ENCODE measurements around the gene ACAT1.
"Not testable (repeated sequence)": the region's sequence is repeated elsewhere in the genome, so short reads cannot be mapped to it uniquely, and the experiment has no call there.

The ACAT1 gene

GRCh38 chr11:108137212-108137611 is 15.8 kb downstream of the ACAT1 start:
- peak; percentile 43 for FAIRE-seq
- no peak for DNase-seq (ENCODE audit: insufficient read length, low spot score)
- TF ChIP-seq POLR2AphosphoS5 (IDR thresholded peaks at IDR 0.05; ENCODE audit: low read depth, low read length) (no peak), SPI1 (IDR thresholded peaks at IDR 0.05; ENCODE audit: low read depth, low read length) (no peak), PAX5 (IDR thresholded peaks at IDR 0.05; ENCODE audit: insufficient read depth, low read length, severe bottlenecking) (no peak), POU2F2 (IDR thresholded peaks at IDR 0.05; ENCODE audit: low read depth, low read length) (no peak), POLR2A (IDR thresholded peaks at IDR 0.05; ENCODE audit: low read depth, low read length) (no peak), TAF1 (IDR thresholded peaks at IDR 0.05; ENCODE audit: low read depth, low read length) (no peak)

- peak; percentile 31 for FAIRE-seq
- TF ChIP-seq TAF1 (IDR thresholded peaks at IDR 0.05; ENCODE audit: low read depth, low read length) (no peak), POLR2AphosphoS5 (IDR thresholded peaks at IDR 0.05; ENCODE audit: low read depth, low read length) (no peak), PAX5 (IDR thresholded peaks at IDR 0.05; ENCODE audit: insufficient read depth, low read length, severe bottlenecking) (no peak), POU2F2 (IDR thresholded peaks at IDR 0.05; ENCODE audit: low read depth, low read length) (no peak), SPI1 (IDR thresholded peaks at IDR 0.05; ENCODE audit: low read depth, low read length) (no peak), POLR2A (IDR thresholded peaks at IDR 0.05; ENCODE audit: low read depth, low read length) (no peak)
- DNase-seq (ENCODE audit: insufficient read length, low spot score), result no peak
Observed at GRCh38 chr11:108142304-108142703, 20.9 kb downstream of the ACAT1 start.

- TF ChIP-seq POU2F2 (IDR thresholded peaks at IDR 0.05; ENCODE audit: low read depth, low read length), result no peak
- no peak for TF ChIP-seq POLR2A (IDR thresholded peaks at IDR 0.05; ENCODE audit: low read depth, low read length)
- no peak for TF ChIP-seq TAF1 (IDR thresholded peaks at IDR 0.05; ENCODE audit: low read depth, low read length)
- TF ChIP-seq PAX5 (IDR thresholded peaks at IDR 0.05; ENCODE audit: insufficient read depth, low read length, severe bottlenecking), result no peak
- no peak for TF ChIP-seq SPI1 (IDR thresholded peaks at IDR 0.05; ENCODE audit: low read depth, low read length)
- no peak for TF ChIP-seq POLR2AphosphoS5 (IDR thresholded peaks at IDR 0.05; ENCODE audit: low read depth, low read length)
- no peak for FAIRE-seq
Observed at GRCh38 chr11:108144615-108145014, 23.2 kb downstream of the ACAT1 start.

GRCh38 chr11:108147150-108147549 is 25.8 kb downstream of the ACAT1 start:
- FAIRE-seq (no peak), DNase-seq (ENCODE audit: insufficient read length, low spot score) (no peak)
- TF ChIP-seq PAX5 (IDR thresholded peaks at IDR 0.05; ENCODE audit: insufficient read depth, low read length, severe bottlenecking) (no peak), POU2F2 (IDR thresholded peaks at IDR 0.05; ENCODE audit: low read depth, low read length) (no peak), SPI1 (IDR thresholded peaks at IDR 0.05; ENCODE audit: low read depth, low read length) (no peak), POLR2AphosphoS5 (IDR thresholded peaks at IDR 0.05; ENCODE audit: low read depth, low read length) (no peak), POLR2A (IDR thresholded peaks at IDR 0.05; ENCODE audit: low read depth, low read length) (no peak), TAF1 (IDR thresholded peaks at IDR 0.05; ENCODE audit: low read depth, low read length) (no peak)

More at GRCh38 chr11:108144615-108145014, 23.2 kb downstream of the ACAT1 start:
- no peak for DNase-seq (ENCODE audit: insufficient read length, low spot score)

- no peak for DNase-seq (ENCODE audit: insufficient read length, low spot score)
- no peak for TF ChIP-seq TAF1 (IDR thresholded peaks at IDR 0.05; ENCODE audit: low read depth, low read length)
- TF ChIP-seq POLR2AphosphoS5 (IDR thresholded peaks at IDR 0.05; ENCODE audit: low read depth, low read length), result no peak
- no peak for TF ChIP-seq SPI1 (IDR thresholded peaks at IDR 0.05; ENCODE audit: low read depth, low read length)
- no peak for TF ChIP-seq POU2F2 (IDR thresholded peaks at IDR 0.05; ENCODE audit: low read depth, low read length)
- no peak for TF ChIP-seq PAX5 (IDR thresholded peaks at IDR 0.05; ENCODE audit: insufficient read depth, low read length, severe bottlenecking)
- TF ChIP-seq POLR2A (IDR thresholded peaks at IDR 0.05; ENCODE audit: low read depth, low read length), result no peak
- no peak for FAIRE-seq
Observed at GRCh38 chr11:108148556-108148955, 27.2 kb downstream of the ACAT1 start.

- DNase-seq (ENCODE audit: insufficient read length, low spot score), result no peak
- TF ChIP-seq PAX5 (IDR thresholded peaks at IDR 0.05; ENCODE audit: insufficient read depth, low read length, severe bottlenecking), result no peak
- no peak for TF ChIP-seq SPI1 (IDR thresholded peaks at IDR 0.05; ENCODE audit: low read depth, low read length)
- no peak for TF ChIP-seq POLR2AphosphoS5 (IDR thresholded peaks at IDR 0.05; ENCODE audit: low read depth, low read length)
- no peak for TF ChIP-seq POLR2A (IDR thresholded peaks at IDR 0.05; ENCODE audit: low read depth, low read length)
- TF ChIP-seq TAF1 (IDR thresholded peaks at IDR 0.05; ENCODE audit: low read depth, low read length), result no peak
- no peak for TF ChIP-seq POU2F2 (IDR thresholded peaks at IDR 0.05; ENCODE audit: low read depth, low read length)
- FAIRE-seq, result no peak
Observed at GRCh38 chr11:108154591-108154990, 33.2 kb downstream of the ACAT1 start.

GRCh38 chr11:108160970-108161566 is 39.7 kb downstream of the ACAT1 start:
- peak; percentile 33 for DNase-seq (ENCODE audit: insufficient read length, low spot score)
- TF ChIP-seq SPI1 (IDR thresholded peaks at IDR 0.05; ENCODE audit: low read depth, low read length) (peak; percentile 98), POLR2A (IDR thresholded peaks at IDR 0.05; ENCODE audit: low read depth, low read length) (no peak), TAF1 (IDR thresholded peaks at IDR 0.05; ENCODE audit: low read depth, low read length) (no peak)
- peak; percentile 93 for FAIRE-seq

GRCh38 chr11:108162878-108163277 is 41.5 kb downstream of the ACAT1 start:
- not testable (repeated sequence) for FAIRE-seq; DNase-seq (ENCODE audit: insufficient read length, low spot score)

- FAIRE-seq (no peak), DNase-seq (ENCODE audit: insufficient read length, low spot score) (no peak)
- TF ChIP-seq SPI1 (IDR thresholded peaks at IDR 0.05; ENCODE audit: low read depth, low read length), result no peak
Observed at GRCh38 chr11:108167624-108168023, 46.3 kb downstream of the ACAT1 start.

GRCh38 chr11:108170184-108170583 is 48.8 kb downstream of the ACAT1 start:
- TF ChIP-seq TAF1 (IDR thresholded peaks at IDR 0.05; ENCODE audit: low read depth, low read length), result no peak
- no peak for TF ChIP-seq PAX5 (IDR thresholded peaks at IDR 0.05; ENCODE audit: insufficient read depth, low read length, severe bottlenecking)
- no peak for TF ChIP-seq POLR2AphosphoS5 (IDR thresholded peaks at IDR 0.05; ENCODE audit: low read depth, low read length)
- no peak for TF ChIP-seq SPI1 (IDR thresholded peaks at IDR 0.05; ENCODE audit: low read depth, low read length)
- TF ChIP-seq POU2F2 (IDR thresholded peaks at IDR 0.05; ENCODE audit: low read depth, low read length), result no peak
- TF ChIP-seq POLR2A (IDR thresholded peaks at IDR 0.05; ENCODE audit: low read depth, low read length), result no peak
- no peak for DNase-seq (ENCODE audit: insufficient read length, low spot score)
- no peak for FAIRE-seq

Data from GM12891 (cell line).